Uterine smooth muscle cell (primary cell): ENCODE results near the gene GARIN5A. TPM values are rescaled to one million over a fixed set of nuclear protein-coding genes. Genes with fewer than 3 reads are reported as not detected.

Source experiments
- total RNA-seq: library from RNA; depleted of rRNA; stranded (reverse); fragments of >200 nt; gene quantifications from 2 replicates; pipeline ENCODE4 v1.2.3, GENCODE V29; 2014

GARIN5A gene
- 0.37 TPM in 1 of 2 replicates, not detected in the other for total RNA-seq

DNA sequence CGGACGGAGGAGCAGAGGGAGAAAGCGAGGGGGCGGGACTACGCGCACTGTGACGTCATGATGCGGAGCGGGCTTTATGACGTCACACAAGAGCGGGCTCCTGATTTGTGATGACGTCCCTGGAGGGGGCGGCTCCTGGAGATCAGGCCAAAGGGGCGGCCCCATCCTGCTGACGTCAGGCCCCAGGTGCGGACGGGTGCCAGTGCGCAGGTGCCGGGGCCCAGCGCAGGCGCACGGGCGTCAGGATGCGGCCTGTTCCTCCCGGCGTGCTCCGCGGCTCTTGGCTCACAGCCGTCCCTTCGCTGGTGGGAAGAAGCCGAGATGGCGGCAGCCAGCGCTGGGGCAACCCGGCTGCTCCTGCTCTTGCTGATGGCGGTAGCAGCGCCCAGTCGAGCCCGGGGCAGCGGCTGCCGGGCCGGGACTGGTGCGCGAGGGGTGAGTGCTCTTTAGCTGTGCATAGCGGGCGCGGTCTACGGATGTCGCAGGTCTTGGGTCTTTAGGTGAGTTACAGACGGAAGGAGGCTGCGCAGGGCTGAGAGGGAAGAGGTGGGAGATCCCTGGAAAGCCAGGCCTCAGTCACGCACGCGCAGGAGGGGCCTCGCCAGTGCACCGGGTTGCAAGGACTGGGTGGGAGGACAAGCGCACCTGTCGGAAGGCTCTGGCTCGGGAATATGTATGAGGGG, at the start of gene GARIN5A, which contains the start of gene EMC10:
Gene GARIN5A, minus strand, starts transcription at position 625 of the 683 bp plus-strand sequence. Its CDS starts 460 bp downstream, at position 165.
Gene EMC10, plus strand, starts transcription at position 284 of the 683 bp plus-strand sequence. Its CDS starts 38 bp downstream, at position 322.

DNA sequence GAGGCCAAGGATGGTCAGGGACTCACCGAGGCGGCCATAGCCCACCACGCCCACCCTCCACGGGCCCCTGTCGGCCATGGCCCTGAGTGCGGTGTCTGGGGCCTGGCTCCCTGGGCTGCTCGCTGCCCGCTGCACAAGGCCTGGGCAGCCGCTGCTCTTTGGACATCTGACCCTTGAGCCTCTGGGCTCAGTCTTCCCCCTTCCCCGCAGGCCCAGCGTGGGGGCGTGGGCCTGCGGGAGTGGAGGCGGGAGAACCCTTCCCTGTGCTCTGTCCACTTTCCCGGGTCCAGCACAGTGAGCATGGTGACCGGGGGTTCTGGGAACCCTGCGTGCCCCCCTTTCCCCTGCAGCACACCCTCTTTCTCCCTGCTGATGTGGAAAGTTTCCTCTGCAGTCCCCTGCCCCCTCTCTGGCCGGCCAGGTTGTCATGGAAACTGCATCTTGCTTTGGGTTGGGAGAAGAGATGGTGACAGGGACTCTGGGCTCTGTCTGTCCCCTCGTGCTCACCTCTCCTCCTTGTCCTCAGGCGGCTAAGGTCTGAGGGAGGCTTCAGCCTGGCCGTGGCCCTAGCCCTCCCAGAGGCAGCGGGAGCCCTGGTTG, 37.2 kb upstream of the GARIN5A start, which contains the start of gene ASPDH:
Gene ASPDH, minus strand, starts transcription at position 168 of the 600 bp plus-strand sequence. Its CDS starts 90 bp downstream, at position 78.

DNA sequence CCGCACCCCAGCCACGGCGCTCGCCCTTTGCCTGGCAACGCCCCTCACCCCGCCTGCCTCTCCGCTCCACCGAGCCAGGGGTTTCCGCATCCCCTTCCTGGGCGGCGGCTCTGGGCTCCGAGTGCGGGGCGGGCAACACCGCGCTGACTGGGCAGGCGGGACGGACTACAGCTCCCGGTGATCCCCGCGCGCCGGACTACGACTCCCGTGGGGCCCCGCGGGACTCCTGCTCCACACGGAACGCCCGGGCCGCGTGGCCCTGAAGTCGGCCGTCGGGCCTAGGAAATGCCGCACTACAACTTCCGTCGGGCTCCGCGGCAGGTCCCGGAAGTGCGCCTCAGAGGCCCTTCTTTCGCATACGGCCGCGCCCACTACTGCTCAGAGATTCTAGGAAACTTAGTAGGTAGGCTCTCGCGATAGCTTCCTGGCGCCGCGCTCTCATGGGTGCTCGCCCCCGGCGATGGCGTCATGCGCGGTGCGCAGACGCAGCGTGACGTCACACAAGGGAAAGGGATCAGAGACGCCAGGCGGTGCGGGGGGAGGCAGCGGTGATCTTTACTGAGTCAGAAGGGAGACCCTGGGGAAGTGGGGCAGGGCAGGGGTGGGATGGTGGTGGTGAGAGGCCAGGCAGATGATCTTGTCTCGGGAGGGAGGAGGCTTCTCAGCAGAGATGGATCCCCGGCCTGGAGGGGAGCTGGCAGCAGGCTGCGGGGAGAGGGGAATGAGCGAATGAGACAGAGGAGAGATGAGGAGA, 34.6 kb upstream of the GARIN5A start, which contains the start of gene JOSD2:
Gene JOSD2, minus strand, starts transcription at position 123 of the 754 bp plus-strand sequence. CDS start 760 bp downstream, outside the sequence.

DNA sequence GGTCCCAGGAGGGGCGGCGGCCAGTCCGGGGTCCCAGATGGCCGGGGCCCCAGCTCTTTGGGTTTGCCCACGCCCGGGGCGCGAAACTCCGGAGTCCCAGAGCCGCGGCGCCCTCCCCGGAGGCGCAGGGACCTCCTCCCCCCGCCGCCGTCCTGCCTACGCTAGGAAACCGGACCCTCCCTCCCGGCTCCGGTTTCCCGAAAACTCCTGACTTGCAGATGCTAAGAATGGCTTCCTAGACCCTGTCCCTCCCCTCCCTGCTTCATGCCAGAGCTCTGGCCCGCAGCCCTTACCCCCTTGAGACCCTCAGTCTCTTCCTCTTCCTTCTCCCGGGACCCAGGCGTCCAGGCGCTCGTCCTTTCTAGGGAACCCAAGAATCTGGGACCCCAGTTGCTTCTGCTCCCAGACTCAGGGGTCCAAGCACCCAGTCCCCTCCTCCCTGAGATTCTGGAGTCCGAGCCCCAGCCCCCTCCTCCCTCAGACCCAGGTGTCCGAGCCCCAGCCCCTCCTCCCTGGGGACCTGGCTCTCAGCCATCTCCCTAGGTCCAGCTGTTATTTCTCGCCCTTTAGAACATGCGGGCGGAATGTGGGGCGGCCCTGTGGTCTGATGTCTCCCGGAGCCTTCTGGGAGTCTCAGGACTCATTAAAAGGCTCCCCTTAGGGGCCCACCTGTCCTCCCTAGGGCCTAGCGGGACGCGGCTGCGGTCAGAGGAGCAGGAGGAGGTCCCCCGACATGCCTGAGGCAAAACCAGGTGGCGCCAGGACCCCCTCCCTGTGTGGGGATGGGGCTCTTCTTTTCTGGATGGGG, 44.2 kb downstream of the GARIN5A start, which contains the start of gene MYBPC2:
Gene MYBPC2, plus strand, starts transcription at position 672 of the 808 bp plus-strand sequence. Its CDS starts 62 bp downstream, at position 734.

DNA sequence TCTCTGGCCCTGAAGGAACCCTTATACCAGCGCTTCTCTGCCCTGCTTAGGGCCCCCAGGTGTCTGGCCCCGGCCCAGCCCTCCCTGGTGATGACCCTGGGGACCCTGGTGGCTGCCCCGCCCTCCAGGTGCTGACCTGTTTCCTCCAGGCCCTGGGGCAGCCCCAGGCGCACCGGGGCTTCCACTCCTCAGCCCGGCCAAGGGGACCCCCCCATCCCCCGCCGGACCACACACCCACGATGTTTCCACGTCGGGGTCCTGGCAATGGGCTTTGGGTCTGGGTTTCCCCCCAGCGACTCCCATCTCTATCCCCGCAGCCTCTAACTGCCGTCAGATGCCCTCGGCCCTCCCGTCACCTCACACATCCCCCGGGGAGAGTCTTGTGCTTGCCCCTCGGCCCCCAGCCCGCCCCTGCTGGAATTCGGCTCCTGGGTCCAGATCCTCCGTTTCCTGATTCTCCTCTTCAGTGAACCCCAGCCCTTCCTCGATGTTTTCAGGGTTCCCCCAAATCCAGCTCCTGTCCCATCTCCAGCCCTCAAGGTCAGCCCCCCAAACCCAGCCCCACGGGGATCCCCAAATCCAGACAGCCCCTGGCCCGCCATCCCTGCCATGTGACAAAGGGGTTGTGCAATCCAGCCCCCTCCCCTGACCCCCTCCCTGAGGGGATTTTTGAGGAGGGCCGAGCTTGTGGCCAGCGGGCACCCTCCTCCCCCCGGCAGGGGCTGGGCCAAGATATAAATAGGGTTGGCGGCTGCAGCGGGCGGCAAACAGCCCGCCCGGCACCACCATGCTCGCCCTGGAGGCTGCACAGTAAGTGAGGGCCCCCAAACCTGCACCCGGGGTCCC, 58.2 kb downstream of the GARIN5A start, which contains the start of gene SPIB:
Gene SPIB, plus strand, starts transcription at position 763 of the 846 bp plus-strand sequence. Its CDS starts 25 bp downstream, at position 788.

Other genes starting within 250 kb of the GARIN5A start
- not detected in 2 replicates for gene KCNC3, start 147.5 kb downstream of the GARIN5A start, total RNA-seq
- gene NAPSA, start 111.2 kb downstream of the GARIN5A start, total RNA-seq: 0.11 and 0.25 TPM in 2 replicates
- gene NR1H2, start 100.4 kb downstream of the GARIN5A start, total RNA-seq: 74.4 and 98.2 TPM in 2 replicates
- gene POLD1, start 92.5 kb downstream of the GARIN5A start, total RNA-seq: 31.4 and 72.3 TPM in 2 replicates
- not detected in 2 replicates for gene SPIB, start 57.9 kb downstream of the GARIN5A start, total RNA-seq
- not detected in 2 replicates for gene MYBPC2, start 44.0 kb downstream of the GARIN5A start, total RNA-seq
- gene EMC10, start 341 bp downstream of the GARIN5A start, total RNA-seq: 29.9 and 48.5 TPM in 2 replicates
- gene JOSD2, start 34.3 kb upstream of the GARIN5A start, total RNA-seq: 31.3 and 32.5 TPM in 2 replicates
- not detected in 2 replicates for gene ASPDH, start 37.1 kb upstream of the GARIN5A start, total RNA-seq
- 0.12 TPM in 1 of 2 replicates, not detected in the other for gene LRRC4B, start 91.6 kb upstream of the GARIN5A start, total RNA-seq
- gene SYT3, start 163.0 kb upstream of the GARIN5A start, total RNA-seq: 0.11 and 0.25 TPM in 2 replicates
- gene C19orf81, start 172.6 kb upstream of the GARIN5A start, total RNA-seq: 0.22 TPM in 1 of 2 replicates, not detected in the other
- 13.0 and 26.0 TPM in 2 replicates for gene SHANK1, start 243.0 kb upstream of the GARIN5A start, total RNA-seq
- 79.9 and 87.2 TPM in 2 replicates for gene CLEC11A, start 246.5 kb upstream of the GARIN5A start, total RNA-seq